GM18526 (cell line): ENCODE results near the gene SYTL3.

Source experiments
- POLR2A ChIP-seq: IDR thresholded peaks from 3 replicates; pipeline ENCODE4 v1.6.1; 2011; ENCODE audit not compliant: insufficient read length; ENCODE audit errors: extremely low read depth

The SYTL3 gene

GRCh38 chr6:158646023-158646910 lies 3.6 kb upstream of the SYTL3 start:
- no peak for TF ChIP-seq POLR2A

- TF ChIP-seq POLR2A: no peak
Measured at GRCh38 chr6:158647501-158647900, 2.4 kb upstream of the SYTL3 start.

DNA sequence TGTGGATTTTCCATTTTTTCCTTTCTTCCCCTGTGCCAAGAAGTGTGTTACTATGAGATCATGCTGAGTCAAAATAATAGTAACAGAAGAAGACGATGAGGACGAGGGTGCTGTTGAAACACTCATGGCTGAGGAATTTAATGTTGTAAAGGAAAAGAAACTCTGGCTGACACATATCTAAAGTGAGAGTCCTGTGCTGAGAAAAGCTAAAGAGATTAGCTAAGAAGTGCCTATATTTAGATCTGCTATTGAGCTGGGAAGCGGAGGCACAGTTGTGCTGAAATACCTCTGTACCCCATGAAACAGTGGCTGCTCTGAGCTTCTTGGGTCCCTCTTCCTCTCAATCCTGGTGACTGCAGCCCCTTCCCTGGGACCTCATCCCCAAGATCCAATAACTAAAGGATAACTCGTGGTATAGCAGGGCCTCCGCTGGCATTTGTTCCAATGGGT lies 1.1 kb upstream of the SYTL3 start:
- no peak for TF ChIP-seq POLR2A

- no peak for TF ChIP-seq POLR2A
Measured at GRCh38 chr6:158653577-158654354, 3.9 kb downstream of the SYTL3 start.

DNA sequence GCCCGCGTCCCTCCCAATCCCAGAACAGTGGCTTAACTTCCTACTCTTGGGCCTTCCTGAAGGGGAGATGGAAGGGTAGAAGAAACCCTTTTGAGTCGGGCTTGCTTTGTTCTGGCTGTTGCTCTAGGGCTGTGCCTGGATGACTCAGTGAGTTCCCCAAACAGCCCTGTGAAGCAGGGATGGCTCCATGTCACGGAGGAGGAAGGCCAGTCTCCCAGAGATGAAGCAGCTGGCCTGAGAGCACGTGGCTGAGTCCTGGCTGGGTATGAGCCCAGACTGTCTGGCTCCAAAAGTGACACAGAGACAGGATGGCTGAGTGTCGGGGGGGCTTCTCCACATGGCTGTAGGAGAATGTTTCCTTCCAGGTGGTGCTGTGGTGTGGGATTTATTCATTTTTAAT lies 4.6 kb downstream of the SYTL3 start:
- no peak for TF ChIP-seq POLR2A

DNA sequence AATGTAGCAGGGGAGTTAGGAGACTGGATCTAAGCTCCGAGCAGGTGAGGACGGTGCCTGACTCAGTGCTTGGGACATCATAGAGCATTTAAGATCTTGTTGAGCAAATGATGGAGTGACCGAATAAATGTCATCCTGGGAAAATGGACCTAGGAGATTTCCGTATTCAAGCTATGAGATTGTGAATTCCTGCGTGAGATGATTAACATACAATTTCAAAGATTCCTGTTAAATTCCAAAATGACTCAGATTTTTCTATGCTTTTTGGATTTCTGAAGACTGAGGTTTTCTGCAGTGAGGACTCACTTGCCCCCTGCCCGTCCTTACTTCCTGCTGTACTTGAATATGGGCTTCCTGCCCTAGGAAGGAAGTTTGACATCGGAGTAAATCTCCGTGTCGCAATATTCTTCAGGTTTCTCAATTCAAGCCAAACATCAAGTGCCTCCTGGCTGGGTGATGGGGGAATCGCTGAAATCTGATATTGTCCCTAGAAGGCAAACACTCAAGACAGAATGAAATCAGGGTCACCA lies 5.2 kb downstream of the SYTL3 start:
- no peak for TF ChIP-seq POLR2A

DNA sequence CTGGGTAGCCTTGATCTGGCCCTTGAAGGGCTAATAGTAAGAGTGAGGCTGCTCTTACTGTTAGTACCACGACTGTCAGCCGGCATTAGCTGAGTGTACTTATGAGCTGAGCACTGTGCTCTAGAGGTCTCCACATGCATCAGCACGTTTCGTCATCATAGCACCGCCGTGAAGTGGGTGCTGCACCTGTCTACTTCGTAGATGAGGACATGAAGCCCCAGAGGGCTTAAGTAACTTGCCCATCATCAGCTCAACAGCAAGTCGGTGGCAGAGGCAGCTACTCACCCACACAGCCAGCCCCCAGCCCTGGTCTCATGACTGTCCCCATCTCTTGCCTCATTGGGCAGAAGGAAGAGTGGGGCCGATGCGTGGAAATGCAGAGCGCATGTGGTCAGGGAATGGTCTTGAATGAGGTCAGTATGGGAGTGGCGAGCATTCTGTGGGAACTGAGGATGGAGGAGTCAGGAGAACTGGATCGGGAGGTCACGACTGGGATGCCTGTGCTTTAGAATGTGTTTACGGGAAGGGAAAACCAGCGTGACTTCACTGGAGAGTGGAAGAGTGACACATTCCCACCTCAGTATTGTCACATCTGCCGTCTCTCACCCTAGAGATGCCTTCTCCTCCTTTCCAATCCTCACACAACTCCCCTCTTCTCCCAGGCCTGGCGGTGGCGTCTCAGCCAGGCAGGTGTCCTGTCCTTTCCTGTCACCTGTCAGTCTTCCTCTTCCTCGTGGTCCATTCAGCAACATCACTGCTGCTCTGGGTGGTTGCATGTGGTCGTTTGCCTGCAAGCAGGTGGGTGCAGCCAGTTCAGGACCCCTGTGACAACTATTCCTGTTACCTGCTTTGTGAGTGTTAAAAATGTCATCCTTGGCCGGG lies 6.0 kb downstream of the SYTL3 start:
- TF ChIP-seq POLR2A: no peak

GRCh38 chr6:158660333-158660754 lies 10.5 kb downstream of the SYTL3 start:
- no peak for TF ChIP-seq POLR2A

DNA sequence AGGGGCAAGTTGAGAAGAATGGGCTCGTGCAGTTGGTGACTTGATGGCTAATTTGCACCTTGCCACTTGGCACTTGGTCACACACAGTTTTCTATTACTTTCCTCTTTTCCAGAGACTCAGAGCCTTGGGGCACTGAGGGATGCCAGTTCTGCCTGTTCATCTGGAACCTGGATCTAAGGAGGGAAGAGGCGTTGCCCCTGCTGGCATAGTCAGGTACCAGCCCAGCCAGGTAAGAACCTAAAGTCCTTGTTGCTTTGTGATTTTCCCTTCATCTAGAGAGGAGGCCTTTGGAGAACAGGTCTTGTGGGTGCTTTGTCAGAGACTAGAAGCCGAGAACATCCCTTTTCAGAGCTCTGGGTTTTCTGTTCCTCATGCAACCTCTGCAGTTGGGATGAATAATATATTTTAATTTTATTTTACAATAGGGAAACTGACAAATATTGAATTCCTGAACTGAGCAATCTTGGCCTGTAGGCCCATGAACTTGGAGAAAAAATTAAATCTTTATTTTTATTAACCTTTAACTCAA lies 11.4 kb downstream of the SYTL3 start:
- TF ChIP-seq POLR2A: no peak

- TF ChIP-seq POLR2A: no peak
Measured at GRCh38 chr6:158662607-158662953, 12.7 kb downstream of the SYTL3 start.

DNA sequence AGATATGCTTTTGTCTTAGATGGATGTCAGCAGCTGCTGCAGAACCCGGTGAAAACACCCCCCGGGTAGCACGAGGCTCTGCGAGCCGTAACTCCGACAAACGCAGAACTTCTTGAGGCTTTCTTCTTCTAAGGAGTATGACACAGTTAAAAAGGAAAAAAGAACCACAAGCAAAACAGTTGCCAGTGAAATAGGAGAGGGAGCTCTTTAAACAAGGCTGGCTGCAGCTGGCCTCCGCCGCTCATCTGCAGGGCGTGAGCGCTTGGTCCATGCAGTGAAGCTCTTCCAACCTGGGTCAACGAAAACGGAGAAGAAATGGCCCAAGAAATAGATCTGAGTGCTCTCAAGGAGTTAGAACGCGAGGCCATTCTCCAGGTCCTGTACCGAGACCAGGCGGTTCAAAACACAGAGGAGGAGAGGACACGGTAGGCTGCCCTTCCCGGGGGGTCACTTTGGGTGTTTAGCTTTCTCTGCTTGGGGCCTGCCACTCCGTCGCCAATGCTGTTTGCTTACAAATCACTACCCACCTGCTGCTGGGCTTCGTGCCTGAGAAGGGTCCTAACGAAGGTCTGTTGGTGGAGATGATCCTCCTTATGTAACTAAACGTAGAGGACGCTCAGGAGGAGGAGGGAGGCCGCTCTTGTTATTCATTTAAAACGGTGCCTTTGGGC lies 13.2 kb downstream of the SYTL3 start:
- TF ChIP-seq POLR2A: no peak

- TF ChIP-seq POLR2A: no peak
Measured at GRCh38 chr6:158663625-158664165, 13.8 kb downstream of the SYTL3 start.

DNA sequence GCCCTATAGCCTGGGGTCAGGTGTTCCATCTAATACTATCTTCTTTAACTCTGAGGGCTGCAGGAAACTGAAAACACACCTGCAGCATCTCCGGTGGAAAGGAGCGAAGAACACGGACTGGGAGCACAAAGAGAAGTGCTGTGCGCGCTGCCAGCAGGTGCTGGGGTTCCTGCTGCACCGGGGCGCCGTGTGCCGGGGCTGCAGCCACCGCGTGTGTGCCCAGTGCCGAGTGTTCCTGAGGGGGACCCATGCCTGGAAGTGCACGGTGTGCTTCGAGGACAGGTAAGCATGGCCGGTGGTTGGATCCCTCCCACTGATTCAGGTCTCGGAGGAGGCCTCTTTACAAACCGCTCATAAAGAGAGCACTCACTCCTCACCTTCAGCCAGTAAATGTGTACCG lies 15.5 kb downstream of the SYTL3 start:
- TF ChIP-seq POLR2A: no peak

DNA sequence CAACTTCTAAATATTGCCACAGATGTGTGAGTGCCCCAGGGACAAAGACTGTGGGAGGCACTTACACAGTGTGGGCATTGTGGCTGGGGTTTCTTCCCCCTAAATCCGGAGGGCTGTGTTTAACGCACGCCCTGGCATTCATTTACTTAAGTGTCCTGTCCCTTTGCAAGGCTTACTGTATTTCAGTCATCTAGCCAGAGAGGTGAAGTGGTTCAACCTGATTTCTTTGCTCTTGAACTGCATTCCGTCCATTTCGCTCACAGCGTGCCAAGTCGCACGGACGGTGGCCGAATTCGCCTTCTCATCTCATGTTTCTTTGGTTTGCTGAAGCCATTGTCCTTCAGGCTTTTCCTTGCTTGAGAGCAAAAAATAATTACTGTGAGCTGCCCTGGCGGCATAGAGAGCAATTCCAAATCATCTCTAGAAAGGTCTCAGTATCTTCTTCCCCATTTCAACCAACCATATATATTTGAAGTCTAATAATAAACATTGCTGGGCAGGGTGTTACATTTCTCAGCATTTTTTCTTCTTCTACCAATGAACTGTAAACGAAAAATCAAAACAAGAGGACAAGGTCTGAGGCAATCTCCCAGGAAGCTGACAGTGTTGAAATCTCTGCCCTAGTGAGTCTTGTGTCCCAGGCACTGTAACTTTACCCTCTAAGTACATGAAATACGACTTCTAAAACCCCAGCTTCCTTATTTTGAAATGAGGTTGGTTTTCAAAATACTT lies 16.9 kb downstream of the SYTL3 start:
- TF ChIP-seq POLR2A: no peak
